Measurements from ENCODE around the gene GRK4. TPM values are rescaled to one million over a fixed set of nuclear protein-coding genes. Genes with fewer than 3 reads are reported as not detected.

The GRK4 gene
- total RNA-seq, 6 donors from 2014 or later = 3.3 to 10.4 (median 4.7) TPM

DNA sequence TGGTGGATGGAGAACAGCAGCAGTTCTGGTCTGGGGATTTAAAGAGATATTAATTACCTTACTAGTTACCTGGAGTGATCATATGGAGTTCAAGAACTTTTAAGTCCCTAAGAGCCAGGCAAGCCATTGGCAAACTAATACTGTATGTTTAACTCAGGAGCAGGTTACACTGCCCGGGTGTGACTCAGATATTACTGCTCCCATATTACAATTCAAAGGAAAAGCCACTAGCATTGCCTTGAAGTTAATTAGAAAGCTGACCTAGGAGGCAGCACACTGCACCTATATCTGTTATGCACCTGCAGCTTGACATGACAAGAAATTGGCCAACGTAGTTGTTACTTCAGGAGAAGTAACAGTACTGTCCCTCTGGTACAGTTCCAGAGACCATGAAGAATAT is 47.2 kb downstream of the GRK4 start:
- DNase-seq (no peak), ATAC-seq (ENCODE audit: low FRiP score in 2 of 2) (no peak)
- peak overlapping the region in 2 of 4 donors; percentile 7 to 23 for H3K27ac ChIP-seq
- H3K4me1 ChIP-seq = no peaks in the 10 kb centered on the region
- WGBS, 2 donors = 80 to 83% methylated on average over 2 of the region's 2 CpGs
- TF ChIP-seq, protein P1, sequence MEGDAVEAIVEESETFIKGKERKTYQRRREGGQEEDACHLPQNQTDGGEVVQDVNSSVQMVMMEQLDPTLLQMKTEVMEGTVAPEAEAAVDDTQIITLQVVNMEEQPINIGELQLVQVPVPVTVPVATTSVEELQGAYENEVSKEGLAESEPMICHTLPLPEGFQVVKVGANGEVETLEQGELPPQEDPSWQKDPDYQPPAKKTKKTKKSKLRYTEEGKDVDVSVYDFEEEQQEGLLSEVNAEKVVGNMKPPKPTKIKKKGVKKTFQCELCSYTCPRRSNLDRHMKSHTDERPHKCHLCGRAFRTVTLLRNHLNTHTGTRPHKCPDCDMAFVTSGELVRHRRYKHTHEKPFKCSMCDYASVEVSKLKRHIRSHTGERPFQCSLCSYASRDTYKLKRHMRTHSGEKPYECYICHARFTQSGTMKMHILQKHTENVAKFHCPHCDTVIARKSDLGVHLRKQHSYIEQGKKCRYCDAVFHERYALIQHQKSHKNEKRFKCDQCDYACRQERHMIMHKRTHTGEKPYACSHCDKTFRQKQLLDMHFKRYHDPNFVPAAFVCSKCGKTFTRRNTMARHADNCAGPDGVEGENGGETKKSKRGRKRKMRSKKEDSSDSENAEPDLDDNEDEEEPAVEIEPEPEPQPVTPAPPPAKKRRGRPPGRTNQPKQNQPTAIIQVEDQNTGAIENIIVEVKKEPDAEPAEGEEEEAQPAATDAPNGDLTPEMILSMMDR (IDR thresholded peaks at IDR 0.05) = no peak
- TF ChIP-seq POLR2AphosphoS5 (IDR thresholded peaks at IDR 0.05) (no peak), EP300 (IDR thresholded peaks at IDR 0.05) (no peak), POLR2A (IDR thresholded peaks at IDR 0.05) (no peak)
- no peaks in the 10 kb centered on the region for H3K9me3 ChIP-seq
- no peaks in the 10 kb centered on the region for H3K27me3 ChIP-seq
- H3K36me3 ChIP-seq = no peaks in the 10 kb centered on the region
- H3K4me3 ChIP-seq = no peak overlapping the region

DNA sequence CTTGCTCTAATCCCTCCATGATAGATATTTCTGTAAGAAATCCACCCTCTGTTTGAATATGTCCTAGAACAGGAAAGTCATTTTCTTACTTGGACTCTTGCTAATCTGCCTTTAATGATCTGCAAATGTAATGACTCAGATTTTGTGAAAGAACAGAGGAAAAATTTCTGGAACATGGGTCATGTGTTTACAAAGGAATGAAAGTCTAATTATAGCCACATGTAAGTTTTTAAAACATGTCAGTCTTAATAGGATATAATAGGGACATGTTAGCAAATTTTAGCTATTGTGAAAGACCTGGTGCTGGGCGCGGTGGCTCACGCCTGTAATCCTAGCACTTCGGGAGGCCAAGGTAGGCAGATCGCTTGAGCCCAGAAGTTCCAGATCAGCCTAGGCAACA is 47.6 kb downstream of the GRK4 start:
- no peaks in the 10 kb centered on the region for H3K36me3 ChIP-seq
- H3K4me1 ChIP-seq = no peaks in the 10 kb centered on the region
- peak in 1 of 2 donors; percentile 64 for ATAC-seq (ENCODE audit: low FRiP score in 2 of 2)
- no peaks in the 10 kb centered on the region for H3K9me3 ChIP-seq
- H3K4me3 ChIP-seq = no peak overlapping the region
- TF ChIP-seq POLR2A (IDR thresholded peaks at IDR 0.05) (no peak), EP300 (IDR thresholded peaks at IDR 0.05) (no peak), POLR2AphosphoS5 (IDR thresholded peaks at IDR 0.05) (peak in 1 of 2 donors; percentile 10)
- H3K27me3 ChIP-seq = no peaks in the 10 kb centered on the region
- peak overlapping the region in 2 of 4 donors; percentile 7 to 23 for H3K27ac ChIP-seq
- no peak for DNase-seq
- WGBS, 2 donors = 81 to 84% methylated on average over 5 of the region's 5 CpGs

DNA sequence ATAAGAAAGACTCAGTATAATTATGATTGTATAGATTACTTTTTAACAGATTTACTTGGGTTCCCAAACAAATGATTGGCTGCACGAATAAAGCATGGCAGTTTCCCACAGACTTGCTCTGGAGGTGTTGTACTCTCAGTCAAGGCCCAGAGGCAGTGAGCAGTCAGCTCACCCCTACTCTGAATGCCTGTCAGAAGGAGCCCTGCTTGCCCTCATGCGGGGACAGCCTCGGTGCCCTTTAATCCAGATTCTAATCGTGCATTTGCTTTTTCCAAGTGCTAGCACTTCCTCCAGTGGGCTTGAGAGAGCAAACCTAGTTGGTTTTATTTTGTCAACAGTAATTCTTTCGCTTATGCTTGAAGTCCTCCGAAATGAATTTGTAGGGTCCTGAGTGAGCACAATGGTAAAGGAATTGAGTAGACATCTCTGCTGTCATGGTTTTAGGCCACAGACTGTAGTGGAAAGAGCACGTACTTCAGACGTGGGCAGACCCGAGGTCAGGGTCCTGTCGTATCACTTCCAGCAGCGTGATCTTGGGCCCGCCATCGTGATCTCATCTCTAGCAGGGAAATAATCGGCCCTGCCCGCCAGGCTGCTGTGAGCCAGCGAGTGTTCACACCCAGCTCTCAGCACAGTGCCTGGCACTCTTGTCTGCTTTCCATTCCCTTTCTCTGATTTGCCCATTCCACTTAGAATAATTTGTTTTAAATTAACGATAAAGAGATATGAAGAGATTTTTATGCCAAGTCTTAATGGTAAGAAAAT is 48.3 kb downstream of the GRK4 start:
- H3K4me1 ChIP-seq = no peaks in the 10 kb centered on the region
- H3K36me3 ChIP-seq = no peaks in the 10 kb centered on the region
- no peaks in the 10 kb centered on the region for H3K27me3 ChIP-seq
- no peak for ATAC-seq (ENCODE audit: low FRiP score in 2 of 2)
- TF ChIP-seq POLR2AphosphoS5 (IDR thresholded peaks at IDR 0.05) (no peak), EP300 (IDR thresholded peaks at IDR 0.05) (no peak), POLR2A (IDR thresholded peaks at IDR 0.05) (no peak)
- TF ChIP-seq, protein P1 (IDR thresholded peaks at IDR 0.05) = no peak
- no peak overlapping the region for H3K27ac ChIP-seq
- 91 to 92% methylated on average over 17 of the region's 17 CpGs for WGBS, 2 donors
- DNase-seq = no peak
- H3K9me3 ChIP-seq = no peaks in the 10 kb centered on the region
- H3K4me3 ChIP-seq = no peak overlapping the region

DNA sequence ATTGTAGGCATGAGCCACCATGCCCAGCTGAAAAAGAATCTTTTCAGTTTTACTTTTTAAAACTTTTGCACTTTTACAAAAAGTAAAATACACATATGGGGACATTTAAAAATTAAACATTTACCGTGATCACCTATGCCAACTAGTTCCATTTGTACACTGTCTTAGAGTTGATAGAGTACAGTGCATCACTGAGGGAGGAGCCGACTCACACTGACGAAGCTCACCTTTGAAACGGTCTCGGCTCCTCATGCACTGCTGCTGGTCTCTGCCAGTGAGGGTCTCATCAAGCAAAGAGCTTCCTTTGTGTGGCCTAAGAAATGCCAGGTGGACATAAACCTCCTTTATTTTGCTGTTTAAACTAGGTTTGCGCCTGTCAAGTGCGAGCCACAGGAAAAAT is 50.0 kb downstream of the GRK4 start:
- DNase-seq = no peak
- 90 to 92% methylated on average over 7 of the region's 7 CpGs for WGBS, 2 donors
- Histone ChIP-seq H3K4me1 (no peaks in the 10 kb centered on the region), H3K27ac (no peak overlapping the region), H3K36me3 (no peaks in the 10 kb centered on the region), H3K27me3 (no peaks in the 10 kb centered on the region), H3K4me3 (no peak overlapping the region), H3K9me3 (no peaks in the 10 kb centered on the region)
- ATAC-seq (ENCODE audit: low FRiP score in 2 of 2) = no peak
- TF ChIP-seq POLR2A (IDR thresholded peaks at IDR 0.05) = no peak
- no peak for TF ChIP-seq EP300 (IDR thresholded peaks at IDR 0.05)

DNA sequence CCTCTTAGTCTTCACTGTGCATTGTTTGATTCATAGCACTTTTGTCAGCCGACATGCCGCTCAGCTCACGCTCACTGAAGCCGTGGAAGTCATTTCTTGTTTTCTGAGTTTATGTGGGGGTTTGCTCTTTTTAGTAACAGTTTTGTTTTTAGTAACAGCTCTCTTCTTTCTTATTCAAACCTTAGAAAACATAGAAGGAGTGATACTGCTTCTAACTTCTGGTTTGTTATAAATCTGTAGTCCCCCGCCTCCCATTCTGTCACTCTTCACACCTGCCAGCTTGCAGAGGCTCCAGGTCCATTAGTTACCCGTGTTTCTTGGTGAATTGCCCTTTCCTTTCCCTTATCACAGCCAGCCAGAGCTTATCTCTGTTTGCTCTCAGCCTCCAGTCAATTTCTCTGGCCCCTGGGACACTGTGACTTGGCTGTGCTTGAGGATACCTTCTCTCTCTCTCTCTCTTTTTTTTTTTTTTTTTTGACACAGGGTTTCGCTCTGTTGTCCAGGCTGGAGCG is 50.5 kb downstream of the GRK4 start:
- no peak overlapping the region for H3K4me3 ChIP-seq
- ATAC-seq (ENCODE audit: low FRiP score in 2 of 2) (no peak), DNase-seq (no peak)
- 67 to 71% methylated on average over 8 of the region's 8 CpGs for WGBS, 2 donors
- H3K9me3 ChIP-seq = no peaks in the 10 kb centered on the region
- H3K36me3 ChIP-seq = no peaks in the 10 kb centered on the region
- TF ChIP-seq, protein P1 (IDR thresholded peaks at IDR 0.05) = no peak
- TF ChIP-seq POLR2AphosphoS5 (IDR thresholded peaks at IDR 0.05) (no peak), EP300 (IDR thresholded peaks at IDR 0.05) (no peak), POLR2A (IDR thresholded peaks at IDR 0.05) (no peak)
- no peaks in the 10 kb centered on the region for H3K4me1 ChIP-seq
- no peaks in the 10 kb centered on the region for H3K27me3 ChIP-seq
- H3K27ac ChIP-seq = no peak overlapping the region

Measured in upper lobe of left lung (tissue), 6 donors.